HAP-1 (cell line): ENCODE results near the gene WFS1.

Experiments used
- DNase-seq, 2 experiments: peaks; one replicate each; pipeline ENCODE4 v3.0.0-alpha.2; 2016 to 2020; ENCODE audit warnings: low spot score in 2 of 2
- H3K27me3 ChIP-seq: fragments of 250-450 bp; sonication (Bioruptor Pico); 2 replicates; pipeline ENCODE4 v1.5.1; 2020; ENCODE audit warnings: low read depth, mild to moderate bottlenecking, moderate library complexity
- H3K36me3 ChIP-seq: fragments of 250-450 bp; sonication (Bioruptor Pico); replicated peaks from 2 replicates; pipeline ENCODE4 v1.5.1; 2020; ENCODE audit warnings: mild to moderate bottlenecking
- H3K4me1 ChIP-seq: fragments of 250-450 bp; sonication (Bioruptor Pico); 2 replicates; pipeline ENCODE4 v1.5.1; 2020; ENCODE audit warnings: mild to moderate bottlenecking
- H3K4me3 ChIP-seq: fragments of 250-450 bp; sonication (Bioruptor Pico); 2 replicates; pipeline ENCODE4 v1.5.1; 2020; ENCODE audit warnings: mild to moderate bottlenecking, moderate library complexity
- H3K9me3 ChIP-seq: fragments of 250-450 bp; sonication (Bioruptor Pico); 2 replicates; pipeline ENCODE4 v1.5.1; 2020; ENCODE audit warnings: mild to moderate bottlenecking, moderate library complexity
- in situ Hi-C: fragments of 300-500 bp; cut with MboI; formaldehyde crosslinking; loops from 3 replicates; pipeline ENCODE4 v1.14.3; 2020; ENCODE audit warnings: low sequenced_read_pairs, inconsistent platforms, mixed read lengths

Gene WFS1

DNA sequence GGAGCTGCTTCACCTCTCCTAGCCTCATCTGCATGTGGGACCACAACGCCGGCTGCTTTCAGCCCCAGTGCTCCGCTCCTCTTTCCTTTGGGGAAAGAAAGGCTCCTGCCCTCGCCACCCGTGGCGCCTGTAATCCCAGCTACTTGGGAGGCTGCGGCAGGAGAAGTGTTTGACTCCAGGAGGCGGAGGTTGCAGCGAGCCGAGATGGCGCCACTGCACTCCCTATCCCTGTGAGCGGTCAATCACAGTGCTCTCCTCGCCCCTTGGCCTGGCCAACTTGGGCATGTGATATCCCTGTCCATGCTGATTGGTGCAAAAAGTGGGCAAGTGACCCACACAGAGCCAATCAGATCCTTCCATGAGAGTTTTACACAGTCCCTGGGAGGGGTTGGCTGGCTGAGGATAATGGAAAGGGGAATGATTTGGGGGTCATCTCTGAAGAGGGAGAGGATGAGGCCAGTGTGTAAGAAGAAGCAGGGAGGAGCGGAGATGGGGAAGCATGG is 56.2 kb downstream of the WFS1 start:
- in situ Hi-C loops: loop anchor here (5.0 kb wide), 2 partner anchors 74 to 329 kb away; no protein-coding TSS in a partner anchor

DNA sequence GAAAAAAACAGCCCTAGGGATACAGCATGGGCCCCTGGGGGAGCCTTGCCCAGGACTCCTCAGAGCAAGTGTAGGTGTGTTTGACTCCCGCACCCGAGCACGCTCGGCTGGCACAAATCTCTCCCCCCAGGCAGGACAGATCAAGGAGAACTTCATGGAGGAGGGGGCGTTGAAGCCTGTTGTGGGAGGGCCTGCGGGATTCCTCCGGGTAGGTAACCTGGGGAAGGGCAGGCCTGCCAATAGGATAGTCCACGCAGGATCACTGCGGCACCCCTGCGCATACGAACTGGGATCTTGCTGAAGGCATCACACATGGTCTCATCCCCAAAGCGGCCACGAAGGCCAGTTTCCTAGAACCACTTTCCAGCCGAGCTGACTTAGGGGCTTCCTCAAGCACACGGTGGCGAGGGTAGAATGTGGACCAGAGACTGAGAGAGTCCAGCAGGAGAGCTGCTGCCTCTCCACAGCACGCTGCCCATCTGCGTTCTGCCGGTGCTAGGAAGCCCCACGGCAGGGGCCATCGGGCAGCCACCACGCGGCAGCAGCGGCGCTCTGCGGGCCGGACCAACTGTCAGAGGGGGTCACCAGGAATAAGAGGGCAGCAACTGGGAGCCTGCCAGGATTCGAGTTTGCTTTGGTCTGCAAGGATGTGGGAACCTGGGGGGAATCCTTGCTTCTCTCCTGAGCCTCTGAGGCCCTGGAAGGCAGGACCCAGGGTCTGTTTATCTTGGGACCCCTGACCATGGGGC is 56.8 kb downstream of the WFS1 start:
- Histone ChIP-seq H3K4me3 (no peak overlapping the region), H3K4me1 (no peaks in the 10 kb centered on the region; the same call in 1 of the 2 replicates), H3K36me3 (peaks cover 6% of the 10 kb centered on the region), H3K9me3 (0 out of 2 replicates have a peak, but pooled peaks cover 3% of the 10 kb centered on the region), H3K27me3 (no peaks in the 10 kb centered on the region)
- no peak for DNase-seq
- in situ Hi-C loops: loop anchor here (5.0 kb wide), 2 partner anchors 74 to 329 kb away; no protein-coding TSS in a partner anchor

More for the DNA sequence above, 56.2 kb downstream of the WFS1 start:
- Histone ChIP-seq H3K9me3 (no peaks in the 10 kb centered on the region), H3K4me1 (no peaks in the 10 kb centered on the region; the same call in 1 of the 2 replicates), H3K4me3 (no peak overlapping the region), H3K36me3 (peaks cover 4% of the 10 kb centered on the region), H3K27me3 (no peaks in the 10 kb centered on the region)
- no peak for DNase-seq

DNA sequence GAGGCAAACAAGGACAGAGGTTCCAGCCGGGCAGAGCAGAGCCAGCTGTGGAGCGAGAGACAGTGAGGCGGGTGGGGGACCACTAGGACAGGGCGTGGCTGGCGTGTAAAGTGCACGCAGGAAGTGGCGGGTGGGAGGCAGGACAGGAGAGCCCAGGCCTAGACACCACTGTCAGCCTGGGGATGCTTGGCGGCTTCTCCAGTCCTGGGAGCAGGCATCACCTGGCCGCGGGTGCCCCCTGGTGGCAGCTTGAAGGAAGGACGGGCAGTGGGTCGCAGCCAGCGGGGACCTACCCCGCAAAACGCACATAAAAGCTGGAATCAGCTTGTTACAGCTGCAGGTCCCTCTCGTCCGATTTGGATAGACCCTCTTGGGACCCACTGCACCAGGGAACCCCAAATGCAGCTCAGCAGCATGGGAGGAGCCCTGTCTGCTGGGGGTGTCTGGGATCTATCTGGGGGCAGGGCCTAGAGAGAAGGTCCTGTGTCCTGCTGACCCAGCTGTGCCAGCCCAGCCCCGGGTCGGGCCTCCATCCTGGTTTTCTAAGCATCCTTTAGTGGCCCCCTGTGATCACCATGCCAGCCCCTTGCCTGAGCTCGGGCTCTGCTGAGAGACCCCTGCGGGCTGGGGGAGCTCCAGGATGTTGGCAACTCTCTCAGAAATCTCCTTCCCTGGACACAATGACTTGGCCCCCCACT is 57.7 kb downstream of the WFS1 start:
- in situ Hi-C loops: loop anchor here (5.0 kb wide), 2 partner anchors 75 to 330 kb away; no protein-coding TSS in a partner anchor
- 0 out of 2 replicates have a peak, but pooled peaks cover 3% of the 10 kb centered on the region for H3K9me3 ChIP-seq
- H3K4me3 ChIP-seq: no peak overlapping the region
- H3K36me3 ChIP-seq: peaks cover 13% of the 10 kb centered on the region
- no peaks in the 10 kb centered on the region; the same call in 1 of the 2 replicates for H3K4me1 ChIP-seq
- no peaks in the 10 kb centered on the region for H3K27me3 ChIP-seq
- peak; percentile 39 to 86 for DNase-seq

DNA sequence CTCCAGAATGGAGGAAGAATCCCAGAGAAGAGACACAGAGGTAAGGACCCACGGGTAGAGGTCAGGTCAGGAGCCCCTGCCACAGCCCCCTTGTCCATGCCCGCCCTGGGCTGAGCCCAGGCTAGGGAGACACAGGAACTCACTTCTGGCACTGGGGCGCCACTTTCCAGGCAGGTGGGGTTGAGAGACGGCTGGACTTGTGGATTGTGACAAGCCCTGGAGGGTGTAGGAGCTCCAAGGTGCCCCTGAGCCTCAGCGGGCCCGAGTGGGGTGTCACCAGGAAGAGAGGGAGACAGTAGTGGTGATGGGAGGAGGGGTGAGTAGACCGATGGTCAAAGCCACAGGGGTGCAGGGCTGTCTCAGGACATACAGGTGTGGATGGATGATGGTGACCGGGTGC is 58.9 kb downstream of the WFS1 start:
- no peak for DNase-seq
- in situ Hi-C loops: loop anchor here (5.0 kb wide), 2 partner anchors 76 to 331 kb away; no protein-coding TSS in a partner anchor
- H3K27me3 ChIP-seq: no peaks in the 10 kb centered on the region
- H3K36me3 ChIP-seq: peaks cover 13% of the 10 kb centered on the region
- 0 out of 2 replicates have a peak, but pooled peaks cover 3% of the 10 kb centered on the region for H3K9me3 ChIP-seq
- no peak overlapping the region for H3K4me3 ChIP-seq
- no peaks in the 10 kb centered on the region; the same call in 1 of the 2 replicates for H3K4me1 ChIP-seq

DNA sequence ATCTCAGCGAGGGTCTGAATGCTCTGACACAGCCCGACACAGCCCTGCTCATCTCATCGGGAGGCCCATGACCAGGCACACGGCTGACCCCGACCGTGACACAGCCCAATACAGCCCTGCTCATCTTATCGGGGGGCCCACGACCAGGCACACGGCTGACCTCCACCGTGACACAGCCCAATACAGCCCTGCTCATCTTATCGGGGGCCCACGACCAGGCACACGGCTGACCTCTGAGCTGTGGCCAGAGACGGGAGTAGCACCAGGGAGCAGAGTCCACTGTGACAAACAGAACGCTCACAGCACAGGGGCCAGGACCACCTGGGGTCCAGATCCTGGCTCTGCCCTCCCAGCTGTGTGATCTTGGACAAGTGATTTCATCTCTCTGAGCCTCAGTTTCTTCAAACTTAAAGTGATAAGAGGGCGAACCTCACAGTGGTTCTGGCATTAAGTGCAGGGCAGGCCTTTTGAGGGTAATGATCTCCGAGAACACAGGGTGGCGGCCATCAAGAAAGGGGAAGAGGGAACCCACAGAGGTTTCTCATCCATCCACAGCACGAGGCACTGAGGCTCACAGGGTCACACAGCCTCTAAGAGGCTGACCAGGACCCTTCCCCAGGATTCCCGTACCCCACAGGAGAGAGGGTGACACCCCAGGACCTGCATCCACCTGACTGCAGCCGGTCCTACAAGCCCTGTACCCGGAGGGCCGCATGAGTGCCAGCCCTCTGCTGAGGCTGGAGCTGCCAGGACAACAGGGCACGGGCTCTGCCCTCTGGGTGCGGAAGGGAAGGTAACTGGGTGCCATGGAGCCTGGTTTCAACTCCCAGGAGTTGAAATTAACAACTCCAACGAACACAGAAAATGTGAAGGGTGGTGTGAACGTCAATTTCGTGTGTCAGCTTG is 60.1 kb downstream of the WFS1 start:
- no peak overlapping the region for H3K4me3 ChIP-seq
- no peak for DNase-seq
- 0 out of 2 replicates have a peak, but pooled peaks cover 3% of the 10 kb centered on the region for H3K9me3 ChIP-seq
- no peaks in the 10 kb centered on the region; the same call in 1 of the 2 replicates for H3K4me1 ChIP-seq
- no peaks in the 10 kb centered on the region for H3K27me3 ChIP-seq
- in situ Hi-C loops: loop anchor here (5.0 kb wide), 2 partner anchors 77 to 332 kb away; no protein-coding TSS in a partner anchor
- peaks cover 13% of the 10 kb centered on the region for H3K36me3 ChIP-seq

DNA sequence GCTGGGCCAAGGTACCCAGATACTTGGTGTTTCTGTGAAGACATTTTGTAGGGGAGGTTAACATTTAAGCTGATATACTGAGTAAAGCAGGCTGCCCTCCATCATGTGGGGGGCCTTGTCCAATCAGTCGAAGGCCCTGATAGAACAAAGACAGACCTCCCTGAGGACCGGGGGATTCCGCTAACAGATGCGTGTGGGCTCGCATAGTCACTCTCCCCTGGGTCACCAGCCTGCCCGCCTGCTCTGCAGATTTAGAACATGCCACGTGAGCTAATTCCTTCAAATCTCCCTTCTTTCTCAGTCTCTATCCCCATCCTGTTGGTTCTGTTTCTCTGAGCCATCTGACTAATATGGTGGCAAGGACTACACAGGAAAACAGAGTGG is 60.7 kb downstream of the WFS1 start:
- DNase-seq: no peak
- in situ Hi-C loops: no loop called here
- H3K9me3 ChIP-seq: 0 out of 2 replicates have a peak, but pooled peaks cover 3% of the 10 kb centered on the region
- peaks cover 13% of the 10 kb centered on the region for H3K36me3 ChIP-seq
- no peak overlapping the region for H3K4me3 ChIP-seq
- no peaks in the 10 kb centered on the region; the same call in 1 of the 2 replicates for H3K4me1 ChIP-seq
- H3K27me3 ChIP-seq: no peaks in the 10 kb centered on the region

DNA sequence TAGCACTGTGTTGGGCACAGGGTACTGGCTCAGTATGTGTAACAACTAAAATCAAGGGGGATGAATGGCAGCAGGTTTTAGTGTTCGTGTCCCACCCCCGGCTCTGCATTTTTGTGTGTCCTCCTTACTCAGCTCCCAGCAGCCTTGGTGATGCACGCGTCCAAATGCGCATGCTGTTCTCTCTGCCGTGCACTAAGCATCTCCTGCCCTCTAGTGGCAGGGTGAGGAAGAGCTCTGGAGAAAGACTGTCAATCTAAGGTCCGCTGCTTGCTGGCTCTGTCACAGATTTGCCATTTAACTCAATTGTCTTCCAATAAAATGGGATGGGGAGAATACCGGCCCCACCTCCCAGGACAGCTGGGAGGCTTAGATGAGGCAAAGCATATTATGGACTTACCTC is 61.4 kb downstream of the WFS1 start:
- Histone ChIP-seq H3K4me1 (no peaks in the 10 kb centered on the region), H3K4me3 (no peak overlapping the region), H3K9me3 (0 out of 2 replicates have a peak, but pooled peaks cover 3% of the 10 kb centered on the region), H3K36me3 (peaks cover 13% of the 10 kb centered on the region), H3K27me3 (no peaks in the 10 kb centered on the region)
- DNase-seq: no peak
- in situ Hi-C loops: no loop called here

DNA sequence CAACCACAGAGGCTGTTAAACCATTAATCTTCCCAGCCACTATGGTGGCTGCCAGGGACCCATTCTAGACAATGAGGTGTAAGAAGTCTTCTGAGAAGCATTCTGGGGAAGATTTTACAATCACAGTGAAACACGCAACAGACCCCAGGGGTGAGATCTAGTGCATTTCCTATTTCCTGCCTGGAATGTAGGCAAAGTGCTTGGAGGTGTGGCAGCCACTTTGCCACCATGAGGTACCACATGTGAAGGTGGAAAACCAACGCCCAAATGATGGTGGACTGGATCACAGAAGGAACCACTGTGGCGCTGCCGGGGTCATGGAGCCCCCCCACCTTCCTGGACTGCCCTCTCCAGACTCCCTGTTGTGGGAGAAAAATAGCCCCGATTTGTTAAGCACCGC is 61.8 kb downstream of the WFS1 start:
- no peaks in the 10 kb centered on the region for H3K27me3 ChIP-seq
- in situ Hi-C loops: no loop called here
- DNase-seq: no peak
- peaks cover 13% of the 10 kb centered on the region for H3K36me3 ChIP-seq
- H3K4me3 ChIP-seq: no peak overlapping the region
- 0 out of 2 replicates have a peak, but pooled peaks cover 3% of the 10 kb centered on the region for H3K9me3 ChIP-seq
- no peaks in the 10 kb centered on the region for H3K4me1 ChIP-seq

DNA sequence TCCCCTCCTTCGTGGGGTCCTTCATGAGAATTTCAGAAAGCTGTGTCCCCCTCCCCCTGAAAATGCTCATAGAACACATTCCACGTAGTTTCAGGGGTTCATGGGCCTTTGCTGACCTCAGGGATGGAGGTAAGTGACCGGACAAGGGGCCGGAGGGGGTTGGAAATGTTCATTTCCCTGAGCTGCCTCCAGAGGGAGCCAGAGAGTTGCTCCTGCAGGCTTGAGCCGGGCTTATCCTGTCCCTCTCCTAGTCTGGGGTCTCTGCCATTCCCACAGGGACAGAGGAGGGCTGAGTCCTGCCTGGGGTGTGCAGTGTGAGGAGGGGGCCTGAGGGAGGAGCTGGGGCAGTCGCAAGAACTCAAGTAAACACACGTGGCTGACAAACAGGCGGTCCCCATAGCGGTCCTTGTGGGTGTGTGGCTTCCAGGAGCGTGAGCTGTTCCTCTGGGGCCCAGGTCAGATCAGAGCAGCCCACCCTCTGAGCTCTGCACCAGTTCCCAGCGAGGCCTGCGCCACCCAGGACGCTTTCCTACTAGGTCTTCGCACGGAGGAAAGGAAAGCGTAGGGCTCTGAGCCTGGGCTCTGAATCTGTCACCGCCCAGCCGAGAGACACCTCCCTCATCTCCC is 62.5 kb downstream of the WFS1 start:
- Histone ChIP-seq H3K36me3 (peaks cover 13% of the 10 kb centered on the region), H3K9me3 (0 out of 2 replicates have a peak, but pooled peaks cover 3% of the 10 kb centered on the region), H3K27me3 (no peaks in the 10 kb centered on the region), H3K4me1 (no peaks in the 10 kb centered on the region), H3K4me3 (no peak overlapping the region)
- DNase-seq: peak; percentile 19 to 58
- in situ Hi-C loops: no loop called here

DNA sequence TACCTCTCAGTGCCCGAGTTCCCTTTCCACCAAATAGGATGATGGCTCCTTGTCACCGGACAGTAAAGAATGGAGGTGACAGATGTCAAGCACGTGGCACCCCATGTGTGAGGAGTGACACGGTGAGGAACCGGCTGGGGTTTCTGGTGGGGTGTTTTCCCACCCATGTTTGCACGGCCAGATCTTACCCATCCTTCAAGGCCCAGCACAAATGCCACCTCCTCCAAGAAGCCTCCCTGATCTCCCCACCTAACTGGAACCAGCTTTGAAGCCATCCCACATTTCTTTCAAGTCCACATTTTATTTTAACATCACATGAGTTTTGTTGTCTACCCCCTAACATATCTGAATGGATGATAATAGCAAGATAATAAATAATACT is 63.0 kb downstream of the WFS1 start:
- Histone ChIP-seq H3K4me1 (no peaks in the 10 kb centered on the region), H3K4me3 (no peak overlapping the region), H3K27me3 (no peaks in the 10 kb centered on the region), H3K9me3 (0 out of 2 replicates have a peak, but pooled peaks cover 3% of the 10 kb centered on the region), H3K36me3 (peaks cover 13% of the 10 kb centered on the region)
- no peak for DNase-seq
- in situ Hi-C loops: no loop called here

DNA sequence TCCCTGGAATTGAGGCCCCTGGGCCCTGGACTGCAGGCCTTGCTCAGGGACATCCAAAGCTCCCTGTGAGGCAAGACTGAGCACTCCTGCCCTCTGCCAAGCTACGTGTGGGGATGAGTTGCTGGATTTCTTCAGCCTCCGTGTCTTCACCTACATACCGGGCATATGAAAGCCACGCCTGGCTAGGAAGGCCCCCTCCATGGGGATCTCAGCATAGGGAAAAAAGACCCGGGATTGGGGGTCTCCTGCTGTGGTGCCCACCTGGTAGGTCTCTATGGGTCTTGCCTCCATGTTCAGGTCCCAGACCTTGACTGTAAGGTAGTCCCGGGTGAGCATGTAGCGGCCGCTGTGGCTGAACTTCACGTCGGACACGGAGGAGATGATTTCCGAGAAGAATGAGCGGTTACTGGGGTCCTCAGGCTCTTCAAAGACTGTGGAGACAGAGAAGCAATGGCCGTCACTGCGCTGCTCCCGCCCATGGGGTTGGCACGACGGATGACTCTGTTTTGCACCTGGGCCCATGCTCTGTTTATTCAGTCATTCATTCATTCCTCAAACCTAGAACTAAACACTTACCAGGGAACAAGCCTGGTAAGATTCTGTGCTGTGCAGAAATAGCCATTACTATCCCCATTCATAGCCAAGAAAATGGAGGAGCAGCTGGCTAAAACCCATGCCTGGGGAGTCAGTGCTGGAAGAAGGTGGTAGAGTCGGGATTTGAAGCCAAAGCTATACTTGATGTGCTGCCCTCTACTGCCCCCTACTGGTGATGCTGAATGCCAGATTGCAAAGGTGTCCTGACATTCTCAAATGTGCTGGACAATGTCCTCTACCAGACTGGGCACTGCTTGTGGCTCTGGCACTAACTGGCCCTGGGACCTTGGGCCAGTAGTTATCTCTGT is 63.9 kb downstream of the WFS1 start:
- H3K4me3 ChIP-seq: no peak overlapping the region
- in situ Hi-C loops: no loop called here
- peaks cover 13% of the 10 kb centered on the region for H3K36me3 ChIP-seq
- no peaks in the 10 kb centered on the region for H3K27me3 ChIP-seq
- H3K4me1 ChIP-seq: no peaks in the 10 kb centered on the region
- 0 out of 2 replicates have a peak, but pooled peaks cover 3% of the 10 kb centered on the region for H3K9me3 ChIP-seq
- peak in 1 of 2 experiments; percentile 43 for DNase-seq
